Measurements from ENCODE around the gene FGF21.

- TF ChIP-seq, protein P1, sequence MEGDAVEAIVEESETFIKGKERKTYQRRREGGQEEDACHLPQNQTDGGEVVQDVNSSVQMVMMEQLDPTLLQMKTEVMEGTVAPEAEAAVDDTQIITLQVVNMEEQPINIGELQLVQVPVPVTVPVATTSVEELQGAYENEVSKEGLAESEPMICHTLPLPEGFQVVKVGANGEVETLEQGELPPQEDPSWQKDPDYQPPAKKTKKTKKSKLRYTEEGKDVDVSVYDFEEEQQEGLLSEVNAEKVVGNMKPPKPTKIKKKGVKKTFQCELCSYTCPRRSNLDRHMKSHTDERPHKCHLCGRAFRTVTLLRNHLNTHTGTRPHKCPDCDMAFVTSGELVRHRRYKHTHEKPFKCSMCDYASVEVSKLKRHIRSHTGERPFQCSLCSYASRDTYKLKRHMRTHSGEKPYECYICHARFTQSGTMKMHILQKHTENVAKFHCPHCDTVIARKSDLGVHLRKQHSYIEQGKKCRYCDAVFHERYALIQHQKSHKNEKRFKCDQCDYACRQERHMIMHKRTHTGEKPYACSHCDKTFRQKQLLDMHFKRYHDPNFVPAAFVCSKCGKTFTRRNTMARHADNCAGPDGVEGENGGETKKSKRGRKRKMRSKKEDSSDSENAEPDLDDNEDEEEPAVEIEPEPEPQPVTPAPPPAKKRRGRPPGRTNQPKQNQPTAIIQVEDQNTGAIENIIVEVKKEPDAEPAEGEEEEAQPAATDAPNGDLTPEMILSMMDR (IDR thresholded peaks at IDR 0.05) = no peak
- TF ChIP-seq POLR2A (IDR thresholded peaks at IDR 0.05) = no peak
- no peak for TF ChIP-seq EP300 (IDR thresholded peaks at IDR 0.05)
Measured at GRCh38 chr19:48784527-48784926, 29.2 kb downstream of the FGF21 start.
